GM19193 (cell line): Measurements from ENCODE around the gene OVAAL.

ENCODE experiments used
- POLR2A ChIP-seq: IDR thresholded peaks from 4 replicates; pipeline ENCODE4 v1.6.1; 2011; ENCODE audit not compliant: insufficient read depth, insufficient read length; ENCODE audit errors: extremely low read depth

Gene OVAAL

GRCh38 chr1:180606155-180606554 lies 47.4 kb downstream of the OVAAL start:
- no peak for TF ChIP-seq POLR2A

- no peak for TF ChIP-seq POLR2A
Observed at GRCh38 chr1:180609643-180610555, 51.1 kb downstream of the OVAAL start.

- TF ChIP-seq POLR2A, result no peak
Observed at GRCh38 chr1:180610556-180611015, 51.8 kb downstream of the OVAAL start.

- TF ChIP-seq POLR2A, result no peak
Observed at GRCh38 chr1:180611016-180611930, 52.5 kb downstream of the OVAAL start.

GRCh38 chr1:180612632-180613031 lies 53.9 kb downstream of the OVAAL start:
- TF ChIP-seq POLR2A, result no peak

GRCh38 chr1:180614730-180615129 lies 56.0 kb downstream of the OVAAL start:
- TF ChIP-seq POLR2A, result no peak

- no peak for TF ChIP-seq POLR2A
Observed at GRCh38 chr1:180615493-180616290, 56.9 kb downstream of the OVAAL start.
